Liver (tissue), 9 donors: Measurements from ENCODE around the gene FMC1. TPM values are rescaled to one million over a fixed set of nuclear protein-coding genes. Genes with fewer than 3 reads are reported as not detected.

Experiments
- DNase-seq: peaks from one replicate; pipeline ENCODE4 v3.0.0-alpha.2; 2017; ENCODE audit warnings: low spot score
- H3K27ac ChIP-seq, 2 donors: one replicate each; pipeline ENCODE4 v1.7.0; 2013; ENCODE audit warnings: inconsistent platforms in 2 of 2, low read length in 2 of 2, control low read depth in 1 of 2, low read depth in 1 of 2, mild to moderate bottlenecking in 1 of 2
- H3K27me3 ChIP-seq, 4 donors: one replicate each; pipeline versions ENCODE4 v1.6.1 to v1.7.0; 2013; ENCODE audit warnings: low read length in 3 of 4, inconsistent platforms in 1 of 4, mild to moderate bottlenecking in 1 of 4, moderate library complexity in 1 of 4; ENCODE audit not compliant: control insufficient read depth in 4 of 4, insufficient read depth in 4 of 4
- H3K36me3 ChIP-seq, 4 donors: one replicate each; pipeline versions ENCODE4 v1.6.1 to v1.7.0; 2013; ENCODE audit warnings: low read length in 3 of 4, mild to moderate bottlenecking in 3 of 4, low read depth in 1 of 4, moderate library complexity in 1 of 4; ENCODE audit not compliant: control insufficient read depth in 4 of 4, insufficient read depth in 3 of 4
- H3K4me1 ChIP-seq, 4 donors: one replicate each; pipeline versions ENCODE4 v1.6.1 to v1.7.0; 2013; ENCODE audit warnings: low read length in 3 of 4, mild to moderate bottlenecking in 3 of 4, moderate library complexity in 1 of 4; ENCODE audit not compliant: control insufficient read depth in 4 of 4, insufficient read depth in 4 of 4
- H3K4me3 ChIP-seq, 3 donors: one replicate each; pipeline versions ENCODE4 v1.6.1 to v1.7.0; 2013; ENCODE audit warnings: low read length in 3 of 3, control low read depth in 1 of 3, low read depth in 1 of 3, mild to moderate bottlenecking in 1 of 3
- H3K9ac ChIP-seq, 2 donors: one replicate each; pipeline ENCODE4 v1.7.0; 2013; ENCODE audit warnings: low read length in 2 of 2, mild to moderate bottlenecking in 2 of 2, moderate library complexity in 2 of 2, control low read depth in 1 of 2, low read depth in 1 of 2
- H3K9me3 ChIP-seq, 4 donors: one replicate each; pipeline versions ENCODE4 v1.6.1 to v1.7.0; 2013; ENCODE audit warnings: low read length in 3 of 4; ENCODE audit not compliant: control insufficient read depth in 4 of 4
- EGR1 ChIP-seq, 2 donors: IDR thresholded peaks; 2 replicates each; pipeline ENCODE4 v1.6.1; 2016 to 2018; ENCODE audit warnings: antibody characterized with exemption in 2 of 2, low read depth in 2 of 2
- FOXA1 ChIP-seq: IDR thresholded peaks from 2 replicates; pipeline ENCODE4 v1.6.1; 2016; ENCODE audit warnings: antibody characterized with exemption
- FOXA2 ChIP-seq: IDR thresholded peaks from 2 replicates; pipeline ENCODE4 v1.6.1; 2016; ENCODE audit warnings: antibody characterized with exemption
- GABPA ChIP-seq, 2 donors: IDR thresholded peaks in 1 of 2; conservative IDR thresholded peaks in 1 of 2; 2 replicates each; pipeline ENCODE4 v1.6.1; 2016; ENCODE audit warnings: antibody characterized with exemption in 2 of 2, mild to moderate bottlenecking in 1 of 2, moderate library complexity in 1 of 2
- HNF4A ChIP-seq, 2 donors: conservative IDR thresholded peaks; 2 replicates each; pipeline ENCODE4 v1.6.1; 2016; ENCODE audit warnings: antibody characterized with exemption in 2 of 2, mild to moderate bottlenecking in 2 of 2
- HNF4G ChIP-seq: IDR thresholded peaks from 2 replicates; pipeline ENCODE4 v1.6.1; 2016; ENCODE audit warnings: antibody characterized with exemption
- JUND ChIP-seq, 2 donors: IDR thresholded peaks; 2 replicates each; pipeline ENCODE4 v1.6.1; 2016; ENCODE audit warnings: antibody characterized with exemption in 2 of 2
- MAX ChIP-seq: IDR thresholded peaks from 2 replicates; pipeline ENCODE4 v1.6.1; 2016; ENCODE audit warnings: antibody characterized with exemption
- NR2F2 ChIP-seq: IDR thresholded peaks from 2 replicates; pipeline ENCODE4 v1.6.1; 2016; ENCODE audit warnings: antibody characterized with exemption
- RAD21 ChIP-seq, 2 donors: IDR thresholded peaks; 2 replicates each; pipeline ENCODE4 v1.6.1; 2016; ENCODE audit warnings: antibody characterized with exemption in 2 of 2, mild to moderate bottlenecking in 2 of 2
- RXRA ChIP-seq, 2 donors: IDR thresholded peaks; 2 replicates each; pipeline ENCODE4 v1.6.1; 2017 to 2018; ENCODE audit warnings: antibody characterized with exemption in 2 of 2, mild to moderate bottlenecking in 1 of 2
- SP1 ChIP-seq: IDR thresholded peaks from 2 replicates; pipeline ENCODE4 v1.6.1; 2018; ENCODE audit warnings: antibody characterized with exemption, mild to moderate bottlenecking
- TAF1 ChIP-seq: conservative IDR thresholded peaks from 2 replicates; pipeline ENCODE4 v1.6.1; 2016; ENCODE audit warnings: antibody characterized with exemption, mild to moderate bottlenecking
- YY1 ChIP-seq: IDR thresholded peaks from 2 replicates; pipeline ENCODE4 v1.6.1; 2016; ENCODE audit warnings: antibody characterized with exemption, mild to moderate bottlenecking
- WGBS: extraction: QIAGEN DNeasy Blood & Tissue Kit; methylation state at CpG from one replicate; pipeline ENCODE4 v1.1.7; 2013; 5-methylcytosine and 5-hydroxymethylcytosine counted together
- polyA plus RNA-seq, 2 donors: library from polyadenylated mRNA; stranded (reverse) in 1 of 2; unstranded in 1 of 2; fragments of 200-250 nt in 1 of 2; fragments of >200 nt in 1 of 2; fragmentation: Nextera tagmentation in 1 of 2; extraction: Ambion mirVana in 1 of 2; gene quantifications; one replicate each; pipeline versions ENCODE4 v1.2.1 to v1.2.3, GENCODE V29; 2013 to 2015
- total RNA-seq, 2 donors: library from RNA; depleted of rRNA; stranded (reverse); fragments of >200 nt; gene quantifications; one replicate each; pipeline ENCODE4 v1.2.3, GENCODE V29; 2014
- TF ChIP-seq, protein P1 (sequence below): IDR thresholded peaks from 2 replicates; pipeline ENCODE4 v1.6.1; 2016; ENCODE audit warnings: antibody characterized with exemption
- TF ChIP-seq, protein P2 (sequence below): IDR thresholded peaks from 2 replicates; pipeline ENCODE4 v1.6.1; 2016; ENCODE audit warnings: antibody characterized with exemption
- TF ChIP-seq, protein P3 (sequence below): IDR thresholded peaks from 2 replicates; pipeline ENCODE4 v1.6.1; 2016; ENCODE audit warnings: antibody characterized with exemption, mild to moderate bottlenecking
- TF ChIP-seq, protein P4 (sequence below): fragments of 150-350 bp; IDR thresholded peaks from 2 replicates; pipeline ENCODE4 v1.5.1; 2017; ENCODE audit warnings: improper control_type of control experiment, low read depth, low read length; ENCODE audit not compliant: missing input control
- donor health status: healthy.
- donor health status: healthy.
- donor health status: healthy.
- donor health status: healthy.
- donor health status: healthy.

FMC1 gene, protein sequence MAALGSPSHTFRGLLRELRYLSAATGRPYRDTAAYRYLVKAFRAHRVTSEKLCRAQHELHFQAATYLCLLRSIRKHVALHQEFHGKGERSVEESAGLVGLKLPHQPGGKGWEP
- total RNA-seq (10 to 100 TPM in 1 of 2 donors, 1 to 10 TPM in 1; 5.5 to 11.1 TPM), polyA plus RNA-seq (10 to 100 TPM; 10.0 to 76.3 TPM)

DNA sequence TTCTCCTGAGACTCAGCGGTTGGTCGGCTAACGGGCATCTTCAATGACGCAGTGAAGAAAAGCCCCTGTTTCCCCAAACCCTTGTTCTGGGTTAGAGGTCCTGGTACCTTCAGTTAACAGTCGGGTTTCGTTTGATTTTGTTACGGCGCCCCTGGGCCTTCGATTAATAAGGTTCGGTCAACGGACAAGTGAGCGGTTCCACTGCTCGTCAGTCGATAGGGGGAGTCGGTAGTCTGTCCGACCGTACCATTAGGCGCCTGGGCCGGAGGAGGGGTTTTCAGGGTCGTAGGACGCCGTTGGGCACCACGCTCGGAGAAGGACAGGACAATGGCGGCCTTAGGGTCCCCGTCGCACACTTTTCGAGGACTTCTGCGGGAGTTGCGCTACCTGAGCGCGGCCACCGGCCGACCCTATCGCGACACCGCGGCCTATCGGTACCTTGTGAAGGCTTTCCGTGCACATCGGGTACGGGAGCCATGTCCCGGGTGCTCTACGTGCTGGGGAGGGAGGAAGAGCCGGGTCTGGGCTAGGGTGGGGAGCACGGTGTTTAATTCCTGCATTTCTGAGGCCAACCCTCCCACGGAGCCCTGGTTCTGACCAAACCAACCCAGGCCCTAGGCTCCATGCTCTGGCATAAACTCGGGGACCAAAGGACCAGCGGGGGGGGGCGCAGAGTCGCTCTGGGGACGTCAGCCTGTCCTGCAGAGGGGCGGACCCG, at the start of gene FMC1:
Gene FMC1, plus strand, starts transcription at position 280 of the 718 bp plus-strand sequence. Its CDS starts 48 bp downstream, at position 328.
- H3K9ac ChIP-seq, result peak within 1 kb of the TSS; percentile 96 to 100
- TF ChIP-seq SP1 (no peak), RXRA (IDR thresholded peaks at IDR 0.05) (peak in 1 of 2 donors; percentile 5), RAD21 (IDR thresholded peaks at IDR 0.05) (no peak), NR2F2 (no peak), HNF4G (no peak), EGR1 (IDR thresholded peaks at IDR 0.05; ENCODE audit: low read depth in 2 of 2) (no peak), HNF4A (conservative IDR thresholded peaks at IDR 0.05) (no peak), JUND (IDR thresholded peaks at IDR 0.05) (no peak), YY1 (peak; percentile 22), FOXA1 (no peak), MAX (peak; percentile 28), TAF1 (peak; percentile 62), FOXA2 (no peak), GABPA (IDR thresholded peaks at IDR 0.05 in 1 of 2, conservative IDR thresholded peaks at IDR 0.05 in 1 of 2) (no peak)
- TF ChIP-seq, protein P1, sequence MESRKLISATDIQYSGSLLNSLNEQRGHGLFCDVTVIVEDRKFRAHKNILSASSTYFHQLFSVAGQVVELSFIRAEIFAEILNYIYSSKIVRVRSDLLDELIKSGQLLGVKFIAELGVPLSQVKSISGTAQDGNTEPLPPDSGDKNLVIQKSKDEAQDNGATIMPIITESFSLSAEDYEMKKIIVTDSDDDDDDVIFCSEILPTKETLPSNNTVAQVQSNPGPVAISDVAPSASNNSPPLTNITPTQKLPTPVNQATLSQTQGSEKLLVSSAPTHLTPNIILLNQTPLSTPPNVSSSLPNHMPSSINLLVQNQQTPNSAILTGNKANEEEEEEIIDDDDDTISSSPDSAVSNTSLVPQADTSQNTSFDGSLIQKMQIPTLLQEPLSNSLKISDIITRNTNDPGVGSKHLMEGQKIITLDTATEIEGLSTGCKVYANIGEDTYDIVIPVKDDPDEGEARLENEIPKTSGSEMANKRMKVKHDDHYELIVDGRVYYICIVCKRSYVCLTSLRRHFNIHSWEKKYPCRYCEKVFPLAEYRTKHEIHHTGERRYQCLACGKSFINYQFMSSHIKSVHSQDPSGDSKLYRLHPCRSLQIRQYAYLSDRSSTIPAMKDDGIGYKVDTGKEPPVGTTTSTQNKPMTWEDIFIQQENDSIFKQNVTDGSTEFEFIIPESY, result no peak
- TF ChIP-seq, protein P2, sequence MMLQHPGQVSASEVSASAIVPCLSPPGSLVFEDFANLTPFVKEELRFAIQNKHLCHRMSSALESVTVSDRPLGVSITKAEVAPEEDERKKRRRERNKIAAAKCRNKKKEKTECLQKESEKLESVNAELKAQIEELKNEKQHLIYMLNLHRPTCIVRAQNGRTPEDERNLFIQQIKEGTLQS, result no peak
- TF ChIP-seq, protein P3, sequence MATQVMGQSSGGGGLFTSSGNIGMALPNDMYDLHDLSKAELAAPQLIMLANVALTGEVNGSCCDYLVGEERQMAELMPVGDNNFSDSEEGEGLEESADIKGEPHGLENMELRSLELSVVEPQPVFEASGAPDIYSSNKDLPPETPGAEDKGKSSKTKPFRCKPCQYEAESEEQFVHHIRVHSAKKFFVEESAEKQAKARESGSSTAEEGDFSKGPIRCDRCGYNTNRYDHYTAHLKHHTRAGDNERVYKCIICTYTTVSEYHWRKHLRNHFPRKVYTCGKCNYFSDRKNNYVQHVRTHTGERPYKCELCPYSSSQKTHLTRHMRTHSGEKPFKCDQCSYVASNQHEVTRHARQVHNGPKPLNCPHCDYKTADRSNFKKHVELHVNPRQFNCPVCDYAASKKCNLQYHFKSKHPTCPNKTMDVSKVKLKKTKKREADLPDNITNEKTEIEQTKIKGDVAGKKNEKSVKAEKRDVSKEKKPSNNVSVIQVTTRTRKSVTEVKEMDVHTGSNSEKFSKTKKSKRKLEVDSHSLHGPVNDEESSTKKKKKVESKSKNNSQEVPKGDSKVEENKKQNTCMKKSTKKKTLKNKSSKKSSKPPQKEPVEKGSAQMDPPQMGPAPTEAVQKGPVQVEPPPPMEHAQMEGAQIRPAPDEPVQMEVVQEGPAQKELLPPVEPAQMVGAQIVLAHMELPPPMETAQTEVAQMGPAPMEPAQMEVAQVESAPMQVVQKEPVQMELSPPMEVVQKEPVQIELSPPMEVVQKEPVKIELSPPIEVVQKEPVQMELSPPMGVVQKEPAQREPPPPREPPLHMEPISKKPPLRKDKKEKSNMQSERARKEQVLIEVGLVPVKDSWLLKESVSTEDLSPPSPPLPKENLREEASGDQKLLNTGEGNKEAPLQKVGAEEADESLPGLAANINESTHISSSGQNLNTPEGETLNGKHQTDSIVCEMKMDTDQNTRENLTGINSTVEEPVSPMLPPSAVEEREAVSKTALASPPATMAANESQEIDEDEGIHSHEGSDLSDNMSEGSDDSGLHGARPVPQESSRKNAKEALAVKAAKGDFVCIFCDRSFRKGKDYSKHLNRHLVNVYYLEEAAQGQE, result peak; percentile 66
- TF ChIP-seq, protein P4, sequence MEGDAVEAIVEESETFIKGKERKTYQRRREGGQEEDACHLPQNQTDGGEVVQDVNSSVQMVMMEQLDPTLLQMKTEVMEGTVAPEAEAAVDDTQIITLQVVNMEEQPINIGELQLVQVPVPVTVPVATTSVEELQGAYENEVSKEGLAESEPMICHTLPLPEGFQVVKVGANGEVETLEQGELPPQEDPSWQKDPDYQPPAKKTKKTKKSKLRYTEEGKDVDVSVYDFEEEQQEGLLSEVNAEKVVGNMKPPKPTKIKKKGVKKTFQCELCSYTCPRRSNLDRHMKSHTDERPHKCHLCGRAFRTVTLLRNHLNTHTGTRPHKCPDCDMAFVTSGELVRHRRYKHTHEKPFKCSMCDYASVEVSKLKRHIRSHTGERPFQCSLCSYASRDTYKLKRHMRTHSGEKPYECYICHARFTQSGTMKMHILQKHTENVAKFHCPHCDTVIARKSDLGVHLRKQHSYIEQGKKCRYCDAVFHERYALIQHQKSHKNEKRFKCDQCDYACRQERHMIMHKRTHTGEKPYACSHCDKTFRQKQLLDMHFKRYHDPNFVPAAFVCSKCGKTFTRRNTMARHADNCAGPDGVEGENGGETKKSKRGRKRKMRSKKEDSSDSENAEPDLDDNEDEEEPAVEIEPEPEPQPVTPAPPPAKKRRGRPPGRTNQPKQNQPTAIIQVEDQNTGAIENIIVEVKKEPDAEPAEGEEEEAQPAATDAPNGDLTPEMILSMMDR, result peak; percentile 29
- WGBS, result under 1% methylated on average over 54 of the region's 54 CpGs
- H3K27ac ChIP-seq, result peak within 1 kb of the TSS; percentile 100
- peaks cover 0 to 12% (median 6%) of the 10 kb centered on the region in 4 donors for H3K4me1 ChIP-seq
- H3K4me3 ChIP-seq, result peak within 1 kb of the TSS; percentile 73 to 90 (median 88)
- peak; percentile 92 for DNase-seq
- H3K27me3 ChIP-seq, result no peaks in the 10 kb centered on the region
- no peaks in the 10 kb centered on the region for H3K9me3 ChIP-seq
- peaks cover 0 to 5% (median 4%) of the 10 kb centered on the region in 4 donors for H3K36me3 ChIP-seq
